SK-N-SH (cell line): ENCODE results near the gene ALDH16A1. TPM values are rescaled to one million over a fixed set of nuclear protein-coding genes. Genes with fewer than 3 reads are reported as not detected.

Experiments used
- CTCF ChIA-PET: fragments of 300-600, 350-600 bp; formaldehyde crosslinking; extraction: SDS; loops from one replicate; lab custom pipeline; 2021; lab: Yijun Ruan, JAX
- POLR2A ChIA-PET: fragments of 350-600 bp; sonication (Branson Sonifier 250); formaldehyde crosslinking; extraction: SDS; loops from one replicate; lab custom pipeline; 2020; ENCODE audit warnings: antibody characterized with exemption, inconsistent platforms; lab: Yijun Ruan, JAX
- DNase-seq: peaks from one replicate; pipeline ENCODE4 v3.0.0; 2012
- H2AFZ ChIP-seq: fragments of 200-600 bp; sonication (generic); 2 replicates; pipeline ENCODE4 v1.8.1; 2016; ENCODE audit warnings: antibody characterized with exemption, mild to moderate bottlenecking, low read depth
- H3F3A ChIP-seq: fragments of 200-600 bp; sonication (generic); replicated peaks from 2 replicates; pipeline ENCODE3; 2016; ENCODE audit warnings: antibody characterized with exemption, mild to moderate bottlenecking; ENCODE audit not compliant: insufficient read depth
- H3K27ac ChIP-seq, 2 experiments: fragments of 200-500 bp in 1 of 2; fragments of 200-600 bp in 1 of 2; sonication (Bioruptor generic) in 1 of 2; sonication (generic), shearing (Covaris generic) in 1 of 2; 2 replicates each; pipeline versions ENCODE4 v1.5.1 to v1.6.1; 2014 to 2016; ENCODE audit warnings: low read depth in 2 of 2, inconsistent platforms in 1 of 2, low read length in 1 of 2, mild to moderate bottlenecking in 1 of 2, mixed read lengths in 1 of 2
- H3K27me3 ChIP-seq: fragments of 200-600 bp; sonication (generic), shearing (Covaris generic); 2 replicates; pipeline ENCODE4 v1.6.1; 2016; ENCODE audit warnings: mixed run types; ENCODE audit not compliant: insufficient read depth
- H3K36me3 ChIP-seq, 2 experiments: fragments of 200-500 bp in 1 of 2; fragments of 200-600 bp in 1 of 2; sonication (Bioruptor generic) in 1 of 2; sonication (generic) in 1 of 2; replicated peaks in 1 of 2; 2 replicates each; pipeline versions ENCODE3 to v1.5.1; 2014 to 2016; ENCODE audit warnings: low read length in 1 of 2, mild to moderate bottlenecking in 1 of 2; ENCODE audit not compliant: insufficient read depth in 2 of 2, control insufficient read depth in 1 of 2
- H3K4me1 ChIP-seq, 2 experiments: fragments of 200-500 bp in 1 of 2; fragments of 200-600 bp in 1 of 2; sonication (Bioruptor generic) in 1 of 2; sonication (generic), shearing (Covaris generic) in 1 of 2; 2 replicates each; pipeline versions ENCODE4 v1.5.1 to v1.6.1; 2014 to 2016; ENCODE audit warnings: low read depth in 1 of 2, low read length in 1 of 2, mixed run types in 1 of 2; ENCODE audit not compliant: insufficient read depth in 2 of 2, control insufficient read depth in 1 of 2
- H3K4me2 ChIP-seq: fragments of 200-600 bp; sonication (generic), shearing (Covaris generic); 2 replicates; pipeline ENCODE4 v1.6.1; 2017; ENCODE audit warnings: mixed run types
- H3K4me3 ChIP-seq, 2 experiments: fragments of 200-500 bp in 1 of 2; fragments of 200-600 bp in 1 of 2; sonication (Bioruptor generic) in 1 of 2; sonication (generic), shearing (Covaris generic) in 1 of 2; 2 replicates each; pipeline versions ENCODE4 v1.5.1 to v1.8.1; 2014 to 2016; ENCODE audit warnings: low read depth in 2 of 2, inconsistent platforms in 1 of 2, low read length in 1 of 2, mild to moderate bottlenecking in 1 of 2, mixed read lengths in 1 of 2, moderate library complexity in 1 of 2
- H3K79me2 ChIP-seq: fragments of 200-600 bp; sonication (generic); 2 replicates; pipeline ENCODE4 v1.8.1; 2017; ENCODE audit warnings: mild to moderate bottlenecking; ENCODE audit not compliant: insufficient read depth
- H3K9ac ChIP-seq: fragments of 200-600 bp; sonication (generic); 2 replicates; pipeline ENCODE4 v1.6.1; 2017; ENCODE audit warnings: mixed run types
- H3K9me2 ChIP-seq: fragments of 200-600 bp; sonication (generic); 2 replicates; pipeline ENCODE4 v1.6.1; 2017; ENCODE audit warnings: mixed run types
- H3K9me3 ChIP-seq: fragments of 200-600 bp; sonication (generic); 2 replicates; pipeline ENCODE4 v1.6.1; 2017; ENCODE audit warnings: mixed run types, mild to moderate bottlenecking, moderate library complexity
- H4K20me1 ChIP-seq: fragments of 200-600 bp; sonication (generic); 2 replicates; pipeline ENCODE4 v1.6.1; 2017; ENCODE audit warnings: mild to moderate bottlenecking, mixed run types; ENCODE audit not compliant: insufficient read depth
- CTCF ChIP-seq: fragments of 200-600 bp; sonication (generic); IDR thresholded peaks from 2 replicates; pipeline ENCODE4 v1.6.1; 2017; ENCODE audit warnings: antibody characterized with exemption, mild to moderate bottlenecking, moderate library complexity
- EP300 ChIP-seq, 2 experiments: IDR thresholded peaks; 2 replicates each; pipeline versions ENCODE4 v1.4.0 to v1.6.1; 2012; ENCODE audit warnings: borderline replicate concordance in 1 of 2, low read depth in 1 of 2, low read length in 1 of 2
- FOXJ3 ChIP-seq: sonication (generic); formaldehyde crosslinking; IDR thresholded peaks from 2 replicates; pipeline ENCODE4 v1.5.1; 2020; ENCODE audit warnings: mild to moderate bottlenecking, missing genetic modification reagents
- GATA2 ChIP-seq: sonication (generic); formaldehyde crosslinking; IDR thresholded peaks from 2 replicates; pipeline ENCODE4 v1.5.0; 2020; ENCODE audit warnings: mild to moderate bottlenecking, missing genetic modification reagents
- MAX ChIP-seq: IDR thresholded peaks from 2 replicates; pipeline ENCODE4 v1.4.0; 2012; ENCODE audit warnings: low read depth
- MEF2A ChIP-seq: IDR thresholded peaks from 2 replicates; pipeline ENCODE4 v1.4.0; 2012; ENCODE audit warnings: low read depth, borderline replicate concordance
- MXI1 ChIP-seq: IDR thresholded peaks from 2 replicates; pipeline ENCODE4 v1.6.1; 2012; ENCODE audit warnings: mild to moderate bottlenecking, low read depth, low read length, improper control_type of control experiment
- NRF1 ChIP-seq: IDR thresholded peaks from 2 replicates; pipeline ENCODE4 v1.6.1; 2012; ENCODE audit warnings: low read depth, mild to moderate bottlenecking, low read length
- PBX3 ChIP-seq: IDR thresholded peaks from 2 replicates; pipeline ENCODE4; 2012
- POLR2AphosphoS5 ChIP-seq: IDR thresholded peaks from 2 replicates; pipeline ENCODE4 v1.6.1; 2012; ENCODE audit warnings: low read depth, low read length
- RFX5 ChIP-seq: IDR thresholded peaks from 2 replicates; pipeline ENCODE4 v1.6.1; 2012; ENCODE audit warnings: mild to moderate bottlenecking, improper control_type of control experiment, low read length
- RXRA ChIP-seq: IDR thresholded peaks from 2 replicates; pipeline ENCODE4 v1.4.0; 2012; ENCODE audit warnings: low read depth, mild to moderate bottlenecking, borderline replicate concordance
- SIN3A ChIP-seq: IDR thresholded peaks from 2 replicates; pipeline ENCODE4 v1.6.1; 2012; ENCODE audit warnings: low read depth, mild to moderate bottlenecking, low read length, moderate library complexity, borderline replicate concordance
- TCF12 ChIP-seq: IDR thresholded peaks from 2 replicates; pipeline ENCODE4 v1.4.0; 2012
- ZBTB33 ChIP-seq: IDR thresholded peaks from 2 replicates; pipeline ENCODE4 v1.4.0; 2012; ENCODE audit warnings: low read depth, borderline replicate concordance
- WGBS: methylation state at CpG from one replicate; pipeline ENCODE4 v1.1.6; 2017; ENCODE audit warnings: low lambda C conversion rate; 5-methylcytosine and 5-hydroxymethylcytosine counted together
- polyA plus RNA-seq, 3 experiments: library from polyadenylated mRNA; depleted of rRNA; stranded (reverse); fragments of >200 nt; gene quantifications; 2 replicates each; pipeline ENCODE4 v1.2.3, GENCODE V29; 2012

The ALDH16A1 gene
- polyA plus RNA-seq, 1 of the 3 experiments (the other 2 are of a cell fraction) = 15.7 TPM

- no peak for TF ChIP-seq PBX3
- TF ChIP-seq MAX = no peak
- no peak for TF ChIP-seq GATA2 (CRISPR knock-in tag)
- TF ChIP-seq TCF12 = no peak
- no peak for TF ChIP-seq RFX5
- no peak for TF ChIP-seq NRF1
- no peak for TF ChIP-seq CTCF
Measured at GRCh38 chr19:49435670-49436069, 17.4 kb upstream of the ALDH16A1 start (continued).

GRCh38 chr19:49436381-49437017, 16.5 kb upstream of the ALDH16A1 start:
- peaks cover 9% of the 10 kb centered on the region for H3F3A ChIP-seq
- H3K79me2 ChIP-seq = no peaks in the 10 kb centered on the region
- peak overlapping the region in 1 of 2 experiments; percentile 21; a peak in 1 of 4 replicates for H3K4me3 ChIP-seq
- H3K36me3 ChIP-seq = no peaks in the 10 kb centered on the region
- no peaks in the 10 kb centered on the region for H4K20me1 ChIP-seq
- H3K9ac ChIP-seq = no peak overlapping the region
- no peaks in the 10 kb centered on the region for H3K9me3 ChIP-seq
- peak; percentile 84 for DNase-seq
- peaks cover 0 to 21% of the 10 kb centered on the region in 2 experiments; a peak in 1 of 4 replicates for H3K4me1 ChIP-seq
- peaks cover 93% of the 10 kb centered on the region for H3K27me3 ChIP-seq
- WGBS = 10% methylated on average over 37 of the region's 42 CpGs
- POLR2A ChIA-PET = no interaction called here
- TF ChIP-seq MXI1 = 0 out of 2 replicates have a peak, but pooled peaks have one; percentile 25
- TF ChIP-seq GATA2 (CRISPR knock-in tag) = no peak
- no peaks in the 10 kb centered on the region for H3K9me2 ChIP-seq
- CTCF ChIA-PET = interaction anchor here (1.0 to 3.7 kb wide), 7 partner anchors 6 to 45 kb away, joined by 3 to 36 read pairs (median 6); partner anchors contain the start of gene PTH2
- no peak overlapping the region for H2AFZ ChIP-seq
- no peak overlapping the region for H3K27ac ChIP-seq
- H3K4me2 ChIP-seq = no peak overlapping the region

- H3K4me1 ChIP-seq = peaks cover 0 to 28% of the 10 kb centered on the region in 2 experiments; a peak in 1 of 4 replicates
Measured at GRCh38 chr19:49437231-49437630, 15.8 kb upstream of the ALDH16A1 start.

More at GRCh38 chr19:49437231-49437630, 15.8 kb upstream of the ALDH16A1 start:
- no peak for TF ChIP-seq RXRA
- no peak for TF ChIP-seq FOXJ3 (CRISPR knock-in tag)
- TF ChIP-seq MEF2A = no peak
- no peak for TF ChIP-seq EP300 (IDR thresholded peaks at IDR 0.05; ENCODE audit: borderline replicate concordance in 1 of 2, low read depth in 1 of 2, low read length in 1 of 2)
- TF ChIP-seq MAX = no peak
- no peak for TF ChIP-seq ZBTB33
- no peak for TF ChIP-seq SIN3A
- no peak for TF ChIP-seq MXI1
- TF ChIP-seq POLR2AphosphoS5 = no peak
- no peak for TF ChIP-seq CTCF
- Histone ChIP-seq H4K20me1 (no peaks in the 10 kb centered on the region), H3K9ac (no peak overlapping the region), H3K36me3 (no peaks in the 10 kb centered on the region), H2AFZ (no peak overlapping the region), H3K27me3 (peaks cover 91% of the 10 kb centered on the region), H3K4me3 (no peak overlapping the region), H3K79me2 (no peaks in the 10 kb centered on the region), H3K9me3 (no peaks in the 10 kb centered on the region), H3K9me2 (no peaks in the 10 kb centered on the region), H3K4me2 (no peak overlapping the region), H3F3A (peaks cover 14% of the 10 kb centered on the region), H3K27ac (no peak overlapping the region)
- ChIA-PET POLR2A (no interaction called here), CTCF (interaction anchor here (1.5 to 3.5 kb wide), 3 partner anchors 10 to 46 kb away, joined by 3 to 36 read pairs (median 6); no protein-coding TSS in a partner anchor)
- WGBS = 2% methylated on average over 8 of the region's 8 CpGs
- DNase-seq = peak; percentile 69
